Stimulated activated CD4-positive, alpha-beta T cell treated with anti-CD3 and anti-CD28 coated beads, Interleukin-2, amount 100 ng/mL, for 4 hours (primary cell): Measurements from ENCODE around the gene CAMK1D.

Experiments
- DNase-seq: peaks from one replicate; pipeline ENCODE4 v3.0.0-alpha.2; 2020; ENCODE audit warnings: low read depth

Gene CAMK1D

GRCh38 chr10:12403119-12403518 lies 53.8 kb downstream of the CAMK1D start:
- no peak for DNase-seq

- no peak for DNase-seq
Observed at GRCh38 chr10:12405342-12406320, 56.3 kb downstream of the CAMK1D start.

GRCh38 chr10:12406764-12407400 lies 57.5 kb downstream of the CAMK1D start:
- DNase-seq, result no peak

DNA sequence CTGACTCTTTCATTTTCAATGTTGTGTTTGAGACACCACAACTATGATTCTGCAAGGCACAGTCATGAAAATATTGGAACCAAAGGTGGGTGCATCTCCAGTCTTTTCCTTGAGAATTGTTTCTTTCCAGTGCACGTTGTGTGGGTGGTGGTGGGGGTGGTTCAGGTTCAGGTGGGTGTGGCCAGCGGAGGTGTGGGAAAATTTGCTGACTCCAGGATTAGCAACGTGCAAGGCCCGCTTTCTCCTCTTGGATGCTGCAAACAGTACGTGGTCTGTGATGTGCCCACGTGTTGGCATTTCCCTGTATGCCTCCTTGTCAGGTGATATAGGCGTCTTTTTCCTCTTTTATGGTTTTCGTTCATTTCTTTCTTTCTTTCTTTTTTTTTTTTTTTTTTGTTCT lies 59.1 kb downstream of the CAMK1D start:
- no peak for DNase-seq

GRCh38 chr10:12409161-12409560 lies 59.8 kb downstream of the CAMK1D start:
- no peak for DNase-seq

GRCh38 chr10:12409613-12410012 lies 60.3 kb downstream of the CAMK1D start:
- no peak for DNase-seq

DNA sequence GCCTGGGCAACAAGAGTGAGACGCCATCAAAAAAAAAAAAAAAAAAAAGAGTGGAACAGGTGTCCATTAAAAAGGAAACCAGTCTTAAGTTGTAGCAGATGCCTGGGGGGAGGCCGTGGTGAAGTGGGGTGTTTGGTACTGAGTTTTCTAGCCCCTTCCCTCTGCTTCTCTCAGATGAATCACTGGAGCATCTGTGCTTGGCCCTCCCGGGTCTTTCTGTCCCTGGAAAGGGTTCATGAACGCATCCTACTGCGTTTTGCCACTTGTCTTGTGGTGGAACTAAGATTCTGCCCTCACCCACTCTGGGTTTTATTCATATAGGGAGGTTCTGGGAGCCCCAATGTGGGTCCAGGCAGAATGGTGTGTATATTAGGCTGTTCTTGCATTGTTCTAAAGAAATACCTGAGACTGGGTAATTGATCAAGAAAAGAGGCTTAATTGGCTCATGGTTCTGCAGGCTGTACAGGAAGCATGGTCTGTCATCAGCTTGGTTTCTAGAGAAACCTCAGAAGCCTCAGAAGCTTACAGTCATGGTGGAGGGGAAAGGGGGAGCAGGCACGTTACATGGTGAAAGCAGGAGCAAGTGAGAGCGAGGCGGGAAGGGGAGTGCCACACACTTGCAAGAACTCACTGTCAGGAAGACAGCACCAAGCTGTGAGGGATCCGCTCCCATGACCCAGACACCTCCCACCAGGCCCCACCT lies 63.5 kb downstream of the CAMK1D start:
- DNase-seq, result no peak

- no peak for DNase-seq
Observed at GRCh38 chr10:12413369-12413711, 64.0 kb downstream of the CAMK1D start.

DNA sequence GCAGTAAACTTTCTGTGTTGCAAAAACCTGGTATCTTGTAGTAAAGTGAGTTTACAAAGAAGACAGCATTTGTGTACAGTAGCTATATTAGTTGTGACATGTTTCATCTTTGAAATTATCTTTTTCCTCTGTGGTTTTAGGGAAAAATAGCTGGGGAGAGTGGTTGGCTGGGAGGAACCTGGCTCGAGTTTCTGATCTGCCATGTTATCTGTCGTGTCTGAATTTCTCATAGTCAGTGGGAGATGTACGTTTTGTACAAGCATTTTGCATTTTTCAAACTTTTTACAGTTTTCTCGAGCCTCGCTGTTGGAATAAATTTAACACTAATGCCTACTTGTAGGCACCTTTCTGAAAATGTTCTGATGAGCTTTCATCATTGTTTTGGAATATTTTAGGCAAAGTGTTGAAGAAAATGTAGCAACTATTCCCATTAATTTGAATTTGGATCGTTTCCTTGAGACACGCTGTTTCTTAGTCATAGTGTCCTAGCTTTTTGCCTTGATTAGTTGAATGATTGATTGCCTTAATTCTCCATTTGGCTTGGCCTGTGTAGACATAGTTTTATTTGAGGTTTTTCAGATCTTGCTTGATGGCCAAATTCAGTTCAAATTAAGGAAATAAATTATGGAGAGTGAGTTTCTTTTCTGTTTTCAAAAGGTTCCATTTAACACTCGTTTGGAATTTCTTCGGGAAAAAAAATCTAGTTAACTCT lies 65.1 kb downstream of the CAMK1D start:
- DNase-seq, result no peak

DNA sequence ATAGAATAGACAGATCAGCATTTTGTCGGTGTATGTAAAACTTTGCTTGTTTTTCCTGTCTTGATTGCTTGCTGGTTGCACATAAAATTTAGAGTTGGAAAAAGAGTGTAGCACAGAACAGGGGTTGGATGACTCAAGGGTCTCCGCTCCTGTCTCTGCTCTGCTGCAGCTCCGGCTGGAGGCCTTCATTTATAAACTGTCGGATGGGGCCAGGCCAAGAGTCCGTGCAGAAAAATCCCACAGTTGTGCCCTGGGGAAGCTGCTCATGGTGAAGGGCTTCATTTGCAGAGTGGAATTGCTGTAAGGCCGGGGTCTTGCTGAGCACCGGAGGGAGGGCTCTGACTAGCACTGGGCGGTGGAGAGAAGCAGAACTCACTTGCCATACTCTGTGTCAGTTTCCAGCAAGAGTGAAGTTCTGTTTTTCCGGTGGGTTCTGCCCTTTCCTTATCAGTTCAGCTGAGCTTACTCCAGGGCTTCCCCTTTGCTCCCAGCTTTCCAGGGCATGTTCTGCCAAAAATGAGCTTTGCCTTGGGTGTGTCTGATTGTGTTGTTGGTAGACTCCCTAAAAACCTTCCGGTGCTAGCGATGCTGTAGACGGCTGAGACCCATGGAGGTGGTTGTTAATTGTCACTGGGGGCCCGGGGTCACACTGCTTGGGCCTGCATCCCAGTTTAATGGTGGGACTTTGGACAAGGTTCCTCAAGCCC lies 67.2 kb downstream of the CAMK1D start:
- no peak for DNase-seq

- DNase-seq, result no peak
Observed at GRCh38 chr10:12417331-12417730, 68.0 kb downstream of the CAMK1D start.

DNA sequence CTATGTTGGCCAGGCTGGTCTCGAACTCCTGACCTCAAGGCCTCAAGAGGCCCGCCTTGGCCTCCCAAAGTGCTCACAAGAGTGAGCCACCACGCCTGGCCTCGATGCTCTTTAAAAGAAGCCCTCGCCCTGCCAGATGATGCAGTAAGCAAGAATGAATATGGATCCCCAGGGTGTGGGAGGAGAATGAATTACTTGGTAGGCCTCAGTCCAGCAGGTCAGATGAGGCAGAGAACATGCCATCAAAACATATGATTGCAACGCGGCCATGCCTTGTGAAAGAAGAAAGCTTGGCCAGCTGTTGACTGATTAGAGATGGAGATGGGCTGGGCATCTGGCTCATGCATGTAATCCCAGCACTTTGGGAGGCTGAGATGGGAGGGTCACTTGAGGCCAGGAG lies 68.7 kb downstream of the CAMK1D start:
- no peak for DNase-seq

GRCh38 chr10:12418725-12419261 lies 69.4 kb downstream of the CAMK1D start:
- DNase-seq, result no peak

GRCh38 chr10:12419262-12419847 lies 70.0 kb downstream of the CAMK1D start:
- peak; percentile 48 for DNase-seq

GRCh38 chr10:12420530-12421120 lies 71.3 kb downstream of the CAMK1D start:
- DNase-seq, result no peak

DNA sequence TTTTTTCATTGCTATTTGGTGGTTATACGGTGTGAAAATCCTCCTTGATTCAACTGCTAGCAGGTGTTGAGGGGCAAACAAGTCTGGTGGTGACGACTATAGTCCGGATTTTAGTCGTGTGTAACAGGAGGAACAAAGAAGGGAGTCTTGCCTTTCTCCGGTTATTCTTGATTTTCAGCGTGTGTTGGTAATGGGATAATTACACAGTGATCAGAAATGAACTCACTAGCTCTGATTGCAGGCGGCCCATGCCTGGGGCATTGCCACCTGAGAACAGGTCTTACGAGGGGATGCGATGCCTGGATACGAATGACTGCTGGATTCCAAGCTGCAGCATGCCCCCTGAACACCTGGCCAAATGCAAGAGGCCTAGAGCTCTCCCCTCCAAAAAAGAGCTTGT lies 72.8 kb downstream of the CAMK1D start:
- no peak for DNase-seq

DNA sequence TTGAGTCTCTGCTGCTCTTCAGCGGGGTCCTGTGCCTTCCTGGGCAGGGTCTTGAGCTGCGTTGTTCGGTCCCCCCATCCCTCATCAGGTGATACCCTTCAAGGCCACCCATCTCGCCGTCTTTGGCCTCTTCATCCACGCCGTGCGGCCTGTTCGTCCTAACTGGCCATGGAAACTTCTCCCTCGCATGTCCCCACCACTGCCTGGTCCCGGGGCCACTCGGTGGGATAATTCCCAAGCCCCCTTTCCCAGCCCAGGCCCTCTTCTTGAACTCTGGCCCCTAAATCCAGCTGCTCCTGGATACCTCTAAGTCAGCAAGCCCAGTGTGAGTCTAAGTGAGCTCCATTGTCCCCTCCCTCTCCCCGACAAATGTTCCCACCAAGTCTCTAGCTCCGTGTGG lies 74.5 kb downstream of the CAMK1D start:
- no peak for DNase-seq

DNA sequence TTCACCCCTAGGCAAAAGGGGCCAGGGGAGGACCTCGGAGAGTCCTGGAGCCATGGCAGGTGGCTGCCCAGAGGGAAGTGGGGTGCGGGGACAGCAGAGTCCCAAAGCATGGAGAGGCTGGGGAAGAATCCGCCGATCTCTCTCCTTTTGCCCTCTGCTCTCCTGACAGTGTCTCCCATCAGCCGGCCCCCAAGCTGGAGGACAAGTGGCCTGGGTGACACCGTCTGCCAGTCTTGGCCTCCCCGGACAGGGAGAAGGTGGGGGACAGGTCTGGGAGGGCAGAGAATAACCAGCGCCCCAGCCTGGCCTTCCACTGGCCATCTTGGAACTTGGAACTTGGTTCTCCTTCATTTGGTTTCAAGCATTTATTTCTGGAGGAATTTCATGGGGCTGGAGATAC lies 77.9 kb downstream of the CAMK1D start:
- no peak for DNase-seq

DNA sequence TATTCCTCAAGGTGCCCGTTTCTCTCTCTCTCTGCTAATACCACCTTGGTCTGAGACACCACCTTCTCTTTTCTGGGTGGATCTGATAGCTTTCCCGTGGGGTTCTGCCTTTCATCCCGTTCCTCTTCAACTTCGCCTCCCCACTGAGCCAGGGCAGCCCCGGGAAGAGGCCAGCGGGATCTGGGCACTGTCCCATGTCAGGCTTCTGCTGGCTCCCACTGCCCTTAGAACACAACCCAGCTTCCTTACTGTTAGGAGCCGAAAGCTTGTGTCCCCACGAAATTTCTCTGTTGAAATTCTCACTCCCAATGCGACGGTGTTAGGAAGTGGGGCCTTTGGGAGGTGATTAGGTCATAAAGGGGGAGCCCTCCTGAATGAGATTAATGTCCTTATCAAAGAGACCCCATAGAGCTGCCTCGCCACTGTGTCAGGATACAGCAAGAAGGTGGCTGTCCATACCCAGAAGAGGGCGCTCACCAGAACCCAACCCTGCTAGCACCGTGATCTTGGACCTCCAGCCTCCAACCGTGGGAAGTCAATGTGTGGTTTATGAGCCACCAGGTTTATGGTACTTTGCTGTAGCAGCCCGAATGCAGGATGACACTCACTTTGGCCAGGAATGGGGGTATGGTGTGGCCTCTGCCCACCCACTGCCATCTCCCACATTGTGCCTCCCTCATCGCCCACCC lies 79.2 kb downstream of the CAMK1D start:
- no peak for DNase-seq

- no peak for DNase-seq
Observed at GRCh38 chr10:12430406-12430982, 81.1 kb downstream of the CAMK1D start.
